ENCODE measurements around the gene TTLL6.

Gene TTLL6

GRCh38 chr17:48729335-48730239 is 87.4 kb downstream of the TTLL6 start:
- Histone ChIP-seq H3K9me3 (ENCODE audit: insufficient read depth, low read length) (no peaks in the 10 kb centered on the region), H3K27ac (ENCODE audit: low read length) (no peak overlapping the region), H3K79me2 (ENCODE audit: low read length) (no peaks in the 10 kb centered on the region), H4K20me1 (ENCODE audit: insufficient read depth, low read length) (no peaks in the 10 kb centered on the region), H3K4me1 (ENCODE audit: low read length) (peaks cover 9% of the 10 kb centered on the region; the same call in 1 of the 2 replicates), H3K9ac (ENCODE audit: low read length) (peak overlapping the region; percentile 16; the same call in 1 of the 2 replicates), H3K36me3 (replicated peaks; ENCODE audit: low read depth, low read length) (no peaks in the 10 kb centered on the region), H3K4me2 (ENCODE audit: low read length) (peak overlapping the region; percentile 56), H3K27me3 (ENCODE audit: low read depth, low read length) (peaks cover 9% of the 10 kb centered on the region), H2AFZ (ENCODE audit: low read depth, low read length) (peak overlapping the region; percentile 82; the same call in 1 of the 2 replicates), H3K4me3 (ENCODE audit: low read length) (peak overlapping the region; percentile 60)
- no peak for TF ChIP-seq CTCF (IDR thresholded peaks at IDR 0.05; ENCODE audit: low read depth, low read length)
- no peak for TF ChIP-seq EZH2phosphoT487 (IDR thresholded peaks at IDR 0.05; ENCODE audit: low read depth)

- H3K27ac ChIP-seq (ENCODE audit: low read length) = no peak within 1 kb of the TSS
- no peaks in the 10 kb centered on the region for H3K79me2 ChIP-seq (ENCODE audit: low read length)
- peak within 1 kb of the TSS; percentile 16; the same call in 1 of the 2 replicates for H3K9ac ChIP-seq (ENCODE audit: low read length)
- H4K20me1 ChIP-seq (ENCODE audit: insufficient read depth, low read length) = no peaks in the 10 kb centered on the region
- TF ChIP-seq EZH2phosphoT487 (IDR thresholded peaks at IDR 0.05; ENCODE audit: low read depth) (no peak), CTCF (IDR thresholded peaks at IDR 0.05; ENCODE audit: low read depth, low read length) (no peak)
- peaks cover 9% of the 10 kb centered on the region; the same call in 1 of the 2 replicates for H3K27me3 ChIP-seq (ENCODE audit: low read depth, low read length)
- peaks cover 9% of the 10 kb centered on the region; the same call in 1 of the 2 replicates for H3K4me1 ChIP-seq (ENCODE audit: low read length)
- H2AFZ ChIP-seq (ENCODE audit: low read depth, low read length) = peak within 1 kb of the TSS; percentile 82; the same call in 1 of the 2 replicates
- H3K9me3 ChIP-seq (ENCODE audit: insufficient read depth, low read length) = no peaks in the 10 kb centered on the region
- peak within 1 kb of the TSS; percentile 60 for H3K4me3 ChIP-seq (ENCODE audit: low read length)
- H3K36me3 ChIP-seq (replicated peaks; ENCODE audit: low read depth, low read length) = no peaks in the 10 kb centered on the region
- peak within 1 kb of the TSS; percentile 56 for H3K4me2 ChIP-seq (ENCODE audit: low read length)
These were observed 88.5 kb downstream of the TTLL6 start, which contains the start of gene HOXB13 for GRCh38 chr17:48728232-48729231. HOXB13 (minus strand) TSS chr17:48728750; CDS start chr17:48728593, 157 bp downstream.

GRCh38 chr17:48727415-48728175 is 89.4 kb downstream of the TTLL6 start:
- H3K36me3 ChIP-seq (replicated peaks; ENCODE audit: low read depth, low read length) = no peaks in the 10 kb centered on the region
- H3K4me2 ChIP-seq (ENCODE audit: low read length) = no peak overlapping the region
- H3K9me3 ChIP-seq (ENCODE audit: insufficient read depth, low read length) = no peaks in the 10 kb centered on the region
- peaks cover 9% of the 10 kb centered on the region; the same call in 1 of the 2 replicates for H3K27me3 ChIP-seq (ENCODE audit: low read depth, low read length)
- H2AFZ ChIP-seq (ENCODE audit: low read depth, low read length) = no peak overlapping the region
- no peak overlapping the region for H3K4me3 ChIP-seq (ENCODE audit: low read length)
- peaks cover 16% of the 10 kb centered on the region for H3K4me1 ChIP-seq (ENCODE audit: low read length)
- no peak overlapping the region for H3K9ac ChIP-seq (ENCODE audit: low read length)
- no peaks in the 10 kb centered on the region for H3K79me2 ChIP-seq (ENCODE audit: low read length)
- no peak overlapping the region for H3K27ac ChIP-seq (ENCODE audit: low read length)
- H4K20me1 ChIP-seq (ENCODE audit: insufficient read depth, low read length) = no peaks in the 10 kb centered on the region
- TF ChIP-seq EZH2phosphoT487 (IDR thresholded peaks at IDR 0.05; ENCODE audit: low read depth) (no peak), CTCF (IDR thresholded peaks at IDR 0.05; ENCODE audit: low read depth, low read length) (no peak)

Measured in OCI-LY3 (cell line).